Measurements from ENCODE around the gene TBC1D1. TPM values are rescaled to one million over a fixed set of nuclear protein-coding genes. Genes with fewer than 3 reads are reported as not detected.

The TBC1D1 gene
- total RNA-seq, 1 donor from 2014 or later: 129 TPM

GRCh38 chr4:38011511-38012162, 120.8 kb downstream of the TBC1D1 start:
- peaks cover 9% of the 10 kb centered on the region for H3K36me3 ChIP-seq
- H3K4me1 ChIP-seq: peaks cover 82% of the 10 kb centered on the region
- TF ChIP-seq CTCF (IDR thresholded peaks at IDR 0.05; ENCODE audit: borderline replicate concordance): no peak
- no peak overlapping the region for H3K4me3 ChIP-seq
- H3K9me3 ChIP-seq (replicated peaks): no peaks in the 10 kb centered on the region
- DNase-seq: no peak
- H3K27me3 ChIP-seq (ENCODE audit: low read depth): no peaks in the 10 kb centered on the region
- intact Hi-C loops (cut with micrococcal nuclease): no loop called here
- peak overlapping the region; percentile 6 for H3K27ac ChIP-seq (replicated peaks)

GRCh38 chr4:38013461-38014366, 122.8 kb downstream of the TBC1D1 start:
- intact Hi-C loops (cut with micrococcal nuclease): no loop called here
- no peak for TF ChIP-seq CTCF (IDR thresholded peaks at IDR 0.05; ENCODE audit: borderline replicate concordance)
- H3K36me3 ChIP-seq: peaks cover 15% of the 10 kb centered on the region

GRCh38 chr4:38014421-38014852, 123.6 kb downstream of the TBC1D1 start:
- peak overlapping the region; percentile 75 for H3K27ac ChIP-seq (replicated peaks)
- intact Hi-C loops (cut with micrococcal nuclease): no loop called here
- H3K9me3 ChIP-seq (replicated peaks): no peaks in the 10 kb centered on the region
- H3K4me3 ChIP-seq: no peak overlapping the region
- H3K27me3 ChIP-seq (ENCODE audit: low read depth): no peaks in the 10 kb centered on the region
- TF ChIP-seq CTCF (IDR thresholded peaks at IDR 0.05; ENCODE audit: borderline replicate concordance): no peak
- peaks cover 15% of the 10 kb centered on the region for H3K36me3 ChIP-seq
- DNase-seq: no peak
- H3K4me1 ChIP-seq: peaks cover 58% of the 10 kb centered on the region

More at GRCh38 chr4:38013461-38014366, 122.8 kb downstream of the TBC1D1 start:
- Histone ChIP-seq H3K4me3 (no peak overlapping the region), H3K27me3 (ENCODE audit: low read depth) (no peaks in the 10 kb centered on the region), H3K27ac (replicated peaks) (peak overlapping the region; percentile 75), H3K4me1 (peaks cover 66% of the 10 kb centered on the region), H3K9me3 (replicated peaks) (no peaks in the 10 kb centered on the region)
- peak; percentile 76 for DNase-seq

- H3K9me3 ChIP-seq (replicated peaks): no peaks in the 10 kb centered on the region
- TF ChIP-seq CTCF (IDR thresholded peaks at IDR 0.05; ENCODE audit: borderline replicate concordance): no peak
- DNase-seq: no peak
- H3K36me3 ChIP-seq: peaks cover 25% of the 10 kb centered on the region
- H3K27me3 ChIP-seq (ENCODE audit: low read depth): no peaks in the 10 kb centered on the region
- H3K4me1 ChIP-seq: peaks cover 43% of the 10 kb centered on the region
- intact Hi-C loops (cut with micrococcal nuclease): no loop called here
- H3K4me3 ChIP-seq: no peak overlapping the region
- H3K27ac ChIP-seq (replicated peaks): peak overlapping the region; percentile 75
These were observed 125.1 kb downstream of the TBC1D1 start for GRCh38 chr4:38015886-38016515.

- H3K27ac ChIP-seq (replicated peaks): peak overlapping the region; percentile 75
- TF ChIP-seq CTCF (IDR thresholded peaks at IDR 0.05; ENCODE audit: borderline replicate concordance): no peak
- H3K27me3 ChIP-seq (ENCODE audit: low read depth): no peaks in the 10 kb centered on the region
- peaks cover 32% of the 10 kb centered on the region for H3K36me3 ChIP-seq
- intact Hi-C loops (cut with micrococcal nuclease): no loop called here
- no peak overlapping the region for H3K4me3 ChIP-seq
- H3K9me3 ChIP-seq (replicated peaks): no peaks in the 10 kb centered on the region
- DNase-seq: no peak
- peaks cover 43% of the 10 kb centered on the region for H3K4me1 ChIP-seq
These were observed 125.8 kb downstream of the TBC1D1 start for GRCh38 chr4:38016698-38017097.
